CD4-positive, alpha-beta T cell (primary cell): ENCODE measurements around the gene CCDC24. TPM values are rescaled to one million over a fixed set of nuclear protein-coding genes. Genes with fewer than 3 reads are reported as not detected.

ENCODE experiments used
- ATAC-seq: fragments of 200-7000 bp; cut with Tn5 transposase; one replicate; pipeline ENCODE4 v1.10.0; 2022; ENCODE audit warnings: mild to moderate bottlenecking; ENCODE audit not compliant: poor library complexity
- CTCF ChIA-PET: fragments of 350-600 bp; sonication (Branson Sonifier 250); formaldehyde crosslinking; loops from one replicate; lab custom pipeline; 2021; ENCODE audit warnings: antibody characterized with exemption, inconsistent platforms; lab: Charles Lee
- POLR2A ChIA-PET: fragments of 350-600 bp; sonication (Branson Sonifier 250); formaldehyde crosslinking; loops from one replicate; lab custom pipeline; 2021; ENCODE audit warnings: antibody characterized with exemption, inconsistent platforms; lab: Charles Lee
- DNase-seq, 14 experiments: peaks; one replicate each; pipeline ENCODE4 v3.0.0-alpha.2; 2013 to 2020; ENCODE audit warnings: mixed read lengths in 2 of 14
- H3K27ac ChIP-seq, 2 donors: one replicate each; pipeline versions ENCODE4 v1.5.1 to v1.7.0; 2013; ENCODE audit warnings: low read length in 2 of 2, low read depth in 1 of 2, mild to moderate bottlenecking in 1 of 2
- H3K27me3 ChIP-seq, 2 experiments: 1 replicate in 1 of 2; 2 replicates in 1 of 2; pipeline versions ENCODE4 v1.6.1 to v1.7.0; 2013; ENCODE audit warnings: low read length in 2 of 2, control low read depth in 1 of 2, mild to moderate bottlenecking in 1 of 2, moderate library complexity in 1 of 2; ENCODE audit not compliant: insufficient read depth in 2 of 2, control insufficient read depth in 1 of 2
- H3K36me3 ChIP-seq: one replicate; pipeline ENCODE4 v1.6.1; 2013; ENCODE audit warnings: low read length, control low read depth; ENCODE audit not compliant: insufficient read depth
- H3K4me1 ChIP-seq: one replicate; pipeline ENCODE4 v1.6.1; 2013; ENCODE audit warnings: low read length, control low read depth; ENCODE audit not compliant: insufficient read depth
- H3K4me3 ChIP-seq: one replicate; pipeline ENCODE4 v1.5.1; 2013; ENCODE audit warnings: mild to moderate bottlenecking, low read length, moderate library complexity
- H3K9me3 ChIP-seq, 2 experiments: 1 replicate in 1 of 2; 2 replicates in 1 of 2; pipeline versions ENCODE4 v1.6.1 to v1.7.0; 2013; ENCODE audit warnings: low read length in 2 of 2, mild to moderate bottlenecking in 2 of 2, control low read depth in 1 of 2, moderate library complexity in 1 of 2; ENCODE audit not compliant: control insufficient read depth in 1 of 2, insufficient read depth in 1 of 2
- H3K27ac Mint-ChIP-seq: one replicate; pipeline ENCODE4 v1.8.0; 2020; ENCODE audit warnings: mixed read lengths
- H3K27me3 Mint-ChIP-seq: one replicate; pipeline ENCODE4 v1.8.0; 2021; ENCODE audit warnings: mixed read lengths
- H3K36me3 Mint-ChIP-seq: one replicate; pipeline ENCODE4 v1.8.0; 2021; ENCODE audit warnings: low read depth, mixed read lengths
- H3K4me1 Mint-ChIP-seq: one replicate; pipeline ENCODE4 v1.8.0; 2021; ENCODE audit warnings: low read depth, mixed read lengths
- H3K4me3 Mint-ChIP-seq: one replicate; pipeline ENCODE4 v1.8.0; 2020; ENCODE audit warnings: mild to moderate bottlenecking, mixed read lengths
- H3K9me3 Mint-ChIP-seq: one replicate; pipeline ENCODE4 v1.8.0; 2020; ENCODE audit warnings: mixed read lengths
- CTCF ChIP-seq: fragments of 200-600 bp; IDR thresholded peaks from one replicate; pipeline ENCODE4 v1.8.0; 2022; ENCODE audit warnings: antibody characterized with exemption, mild to moderate bottlenecking
- intact Hi-C, 2 experiments: fragments of 100-400 bp; cut with DNase I in 1 of 2; cut with micrococcal nuclease in 1 of 2; formaldehyde crosslinking; loops; one replicate each; pipeline versions ENCODE4 v1.15.1 to v1.9.0; 2023 to 2025; cut with DNase I, micrococcal nuclease
- polyA plus RNA-seq, 2 donors: library from polyadenylated mRNA; unstranded; fragments of 120-200 nt; gene quantifications; one replicate each; pipeline ENCODE4 v1.2.1, GENCODE V29; 2013
- total RNA-seq, 174 experiments: library from RNA in 2 of 174; stranded (reverse) in 2 of 174; gene quantifications; one replicate each; pipeline ENCODE4 v1.2.3 and lab custom pipeline; 2021 to 2026

CCDC24 gene
- total RNA-seq (1 to 10 TPM in 1 of 2 experiments, under 1 TPM in 1; 0.98 to 1.4 TPM), total RNA-seq (lab: John Stamatoyannopoulos, UW) (0.41 to 6.1 (median 1.9) reads per million in 172 experiments)
- polyA plus RNA-seq (2013, experiment 1 of 2), result 0.96 TPM
- 0.86 TPM for polyA plus RNA-seq (2013, experiment 2 of 2)

- intact Hi-C loops, result loop anchor here (1.0 to 5.0 kb wide), 4 partner anchors 16 to 45 kb away; partner anchors contain the start of genes IPO13 (in 1 of the 2) and SLC6A9 (in 1 of the 2)
- H3K27ac ChIP-seq, result no peak within 1 kb of the TSS
- peak within 1 kb of the TSS; percentile 78 for H3K4me3 ChIP-seq
- no peaks in the 10 kb centered on the region for H3K27me3 Mint-ChIP-seq
- peak within 1 kb of the TSS; percentile 62 for H3K27ac Mint-ChIP-seq
- ChIA-PET CTCF (interaction anchor here (1.2 to 2.9 kb wide), 3 partner anchors 16 to 57 kb away, joined by 3 to 10 read pairs (median 4); partner anchors contain the start of gene ATP6V0B), POLR2A (interaction anchor here (0.6 to 0.9 kb wide), 3 partner anchors 16 to 1365 kb away, joined by 3 to 4 read pairs (median 4); partner anchors contain the start of gene ATP6V0B)
- TF ChIP-seq CTCF, result no peak
- no peaks in the 10 kb centered on the region for H3K27me3 ChIP-seq
- H3K9me3 ChIP-seq, result no peaks in the 10 kb centered on the region
- H3K36me3 Mint-ChIP-seq, result no peaks in the 10 kb centered on the region
- DNase-seq (peak; percentile 39 to 87 (median 67)), ATAC-seq (peak; percentile 82)
- H3K36me3 ChIP-seq, result no peaks in the 10 kb centered on the region
- H3K4me1 Mint-ChIP-seq, result peaks cover 16% of the 10 kb centered on the region
- peaks cover 19% of the 10 kb centered on the region for H3K4me1 ChIP-seq
- H3K9me3 Mint-ChIP-seq, result no peaks in the 10 kb centered on the region
- H3K4me3 Mint-ChIP-seq, result peak within 1 kb of the TSS; percentile 95
Measured at GRCh38 chr1:43991476-43992231, at the start of gene CCDC24. Gene CCDC24 (plus strand): TSS chr1:43991599. CDS start chr1:43991879, 280 bp downstream.

GRCh38 chr1:43942411-43942810 lies 49.0 kb upstream of the CCDC24 start:
- ChIA-PET POLR2A (no interaction called here), CTCF (no interaction called here)
- no peak overlapping the region for H3K4me3 ChIP-seq
- peaks cover 22% of the 10 kb centered on the region for H3K4me1 ChIP-seq
- Mint-ChIP-seq H3K4me3 (no peak overlapping the region), H3K36me3 (peaks cover 7% of the 10 kb centered on the region), H3K27ac (no peak overlapping the region), H3K27me3 (no peaks in the 10 kb centered on the region), H3K9me3 (no peaks in the 10 kb centered on the region), H3K4me1 (peaks cover 26% of the 10 kb centered on the region)
- ATAC-seq, result no peak
- no peaks in the 10 kb centered on the region for H3K27me3 ChIP-seq
- no peaks in the 10 kb centered on the region for H3K9me3 ChIP-seq
- no peak overlapping the region for H3K27ac ChIP-seq
- DNase-seq, result no peak
- intact Hi-C loops, result loop anchor here in 1 of 2 experiments (10.0 kb wide), 3 partner anchors 488 to 1128 kb away; partner anchors contain the start of genes ELOVL1, ERMAP, HYI and SVBP
- no peak for TF ChIP-seq CTCF
- peaks cover 2% of the 10 kb centered on the region for H3K36me3 ChIP-seq

GRCh38 chr1:43944860-43945259 lies 46.5 kb upstream of the CCDC24 start:
- no peak overlapping the region for H3K27ac Mint-ChIP-seq
- no peak for DNase-seq
- CTCF ChIA-PET, result interaction anchor here (1.5 kb wide), 1 partner anchor 10 kb away, joined by 5 read pairs; no protein-coding TSS in a partner anchor
- H3K27me3 Mint-ChIP-seq, result no peaks in the 10 kb centered on the region
- H3K9me3 Mint-ChIP-seq, result no peaks in the 10 kb centered on the region
- H3K4me3 Mint-ChIP-seq, result peak overlapping the region; percentile 65
- no peak overlapping the region for H3K27ac ChIP-seq
- H3K27me3 ChIP-seq, result no peaks in the 10 kb centered on the region
- POLR2A ChIA-PET, result no interaction called here
- no peak for ATAC-seq
- no peak for TF ChIP-seq CTCF
- H3K9me3 ChIP-seq, result no peaks in the 10 kb centered on the region
- H3K36me3 ChIP-seq, result peaks cover 1% of the 10 kb centered on the region
- H3K4me3 ChIP-seq, result no peak overlapping the region
- H3K4me1 ChIP-seq, result peaks cover 36% of the 10 kb centered on the region
- peaks cover 7% of the 10 kb centered on the region for H3K36me3 Mint-ChIP-seq
- intact Hi-C loops, result loop anchor here (5.0 to 10.0 kb wide), 6 partner anchors 183 to 1130 kb away; partner anchors contain the start of genes DMAP1 (in 1 of the 2), ELOVL1 (in 1 of the 2), ERMAP (in 1 of the 2) and HYI (in 1 of the 2)
- peaks cover 49% of the 10 kb centered on the region for H3K4me1 Mint-ChIP-seq
